PC-9 (cell line): Measurements from ENCODE around the gene SMARCE1.

ENCODE experiments used
- CTCF ChIP-seq: fragments of 200-600 bp; sonication (generic); conservative IDR thresholded peaks from 2 replicates; pipeline ENCODE4 v1.6.1; 2017; ENCODE audit warnings: mixed run types, antibody characterized with exemption, mild to moderate bottlenecking, moderate library complexity
- EZH2 ChIP-seq: fragments of 200-600 bp; sonication (generic); IDR thresholded peaks from 2 replicates; pipeline ENCODE4 v1.8.0; 2017; ENCODE audit warnings: antibody characterized with exemption, low read depth

GRCh38 chr17:40611840-40612474 is 35.7 kb downstream of the SMARCE1 start:
- no peak for TF ChIP-seq EZH2
- no peak for TF ChIP-seq CTCF
